K562 (cell line): ENCODE results near the gene ATP5F1C. TPM values are rescaled to one million over a fixed set of nuclear protein-coding genes. Genes with fewer than 3 reads are reported as not detected.

Experiments
- ATAC-seq: fragments of 200-7000 bp; cut with Tn5 transposase; 3 replicates; pipeline ENCODE4 v1.9.1; 2020; ENCODE audit warnings: moderate library complexity
- BruUV-seq: library from RNA; stranded (reverse); fragments of 400-500 nt; replicated peaks from 2 replicates; lab custom pipeline; 2021; lab: Mats Ljungman, UMichigan
- CTCF ChIA-PET: fragments of 300-600 bp; formaldehyde crosslinking; extraction: SDS; loops from one replicate; lab custom pipeline; 2021; ENCODE audit warnings: low intra/inter-chr PET ratio; lab: Yijun Ruan, JAX
- POLR2A ChIA-PET: fragments of 300-600, 350-650 bp; sonication (Branson Sonifier 250); formaldehyde crosslinking; extraction: SDS; loops from one replicate; lab custom pipeline; 2021; ENCODE audit warnings: antibody characterized with exemption, inconsistent platforms; lab: Yijun Ruan, JAX
- DNase-seq, 4 experiments: peaks; one replicate each; pipeline versions ENCODE4 v3.0.0 to v3.0.0-alpha.2; 2011 to 2018; ENCODE audit warnings: low spot score in 3 of 4, mixed read lengths in 3 of 4; ENCODE audit errors: extremely low read depth in 1 of 4
- FAIRE-seq: peaks from 2 replicates; lab custom pipeline; 2011; peaks lifted over from hg19 to GRCh38; lab: Jason Lieb, UNC
- H2AFZ ChIP-seq: 2 replicates; pipeline ENCODE4 v1.6.0; 2011; ENCODE audit warnings: low read depth, low read length, control low read depth, inconsistent platforms
- H3K27ac ChIP-seq: fragments of 200-600 bp; 3 replicates; pipeline ENCODE4 v1.8.0; 2011; ENCODE audit warnings: low read depth, mild to moderate bottlenecking, control low read depth, inconsistent platforms, low read length, moderate library complexity, mixed read lengths; ENCODE audit errors: extremely low read depth
- H3K27me3 ChIP-seq, 2 experiments: fragments of 300-600 bp in 1 of 2; 2 replicates in 1 of 2; 3 replicates in 1 of 2; pipeline versions ENCODE4 v1.6.0 to v1.8.0; 2011; ENCODE audit warnings: inconsistent platforms in 2 of 2, low read length in 2 of 2, mild to moderate bottlenecking in 1 of 2, mixed read lengths in 1 of 2, moderate library complexity in 1 of 2; ENCODE audit not compliant: control insufficient read depth in 2 of 2, insufficient read depth in 2 of 2
- H3K36me3 ChIP-seq: fragments of 300-600 bp; 3 replicates; pipeline ENCODE4 v1.8.0; 2011; ENCODE audit warnings: mild to moderate bottlenecking, low read length, inconsistent platforms; ENCODE audit not compliant: control insufficient read depth, insufficient read depth
- H3K4me1 ChIP-seq, 2 experiments: fragments of 200-600 bp in 1 of 2; replicated peaks in 1 of 2; 2 replicates in 1 of 2; 3 replicates in 1 of 2; pipeline versions ENCODE4 v1.5.1 to v1.8.0; 2011; ENCODE audit warnings: inconsistent platforms in 2 of 2, low read length in 2 of 2, mild to moderate bottlenecking in 1 of 2, mixed read lengths in 1 of 2, moderate library complexity in 1 of 2; ENCODE audit not compliant: control insufficient read depth in 2 of 2, insufficient read depth in 2 of 2
- H3K4me2 ChIP-seq: 2 replicates; pipeline ENCODE4 v1.6.1; 2011; ENCODE audit warnings: low read length, control low read depth, inconsistent platforms, mixed read lengths; ENCODE audit not compliant: insufficient read depth
- H3K4me3 ChIP-seq: fragments of 200-600 bp; sonication (generic), shearing (Covaris generic); 2 replicates; pipeline ENCODE4 v1.5.1; 2016; ENCODE audit warnings: control low read depth, inconsistent platforms
- H3K79me2 ChIP-seq: fragments of 200-600 bp; 3 replicates; pipeline ENCODE4 v1.8.0; 2011; ENCODE audit warnings: low read length, inconsistent platforms; ENCODE audit not compliant: control insufficient read depth, insufficient read depth
- H3K9ac ChIP-seq, 2 experiments: 2 replicates each; pipeline versions ENCODE4 v1.6.0 to v1.6.1; 2011; ENCODE audit warnings: low read depth in 2 of 2, low read length in 2 of 2, control low read depth in 1 of 2, inconsistent platforms in 1 of 2, mild to moderate bottlenecking in 1 of 2, mixed read lengths in 1 of 2; ENCODE audit not compliant: insufficient read depth in 1 of 2
- H3K9me1 ChIP-seq: one replicate; pipeline ENCODE4 v1.6.0; 2011; ENCODE audit warnings: inconsistent platforms, mild to moderate bottlenecking, low read length, moderate library complexity; ENCODE audit not compliant: control insufficient read depth, insufficient read depth
- H3K9me3 ChIP-seq: replicated peaks from 2 replicates; pipeline ENCODE4 v1.5.1; 2011; ENCODE audit warnings: low read depth, low read length, inconsistent platforms; ENCODE audit not compliant: control insufficient read depth, insufficient read depth
- H4K20me1 ChIP-seq: replicated peaks from 2 replicates; pipeline ENCODE4 v1.6.1; 2011; ENCODE audit warnings: low read length, inconsistent platforms, mixed read lengths; ENCODE audit not compliant: control insufficient read depth, insufficient read depth
- BACH1 ChIP-seq: fragments of 200-800 bp; sonication (Bioruptor generic); IDR thresholded peaks from 2 replicates; pipeline ENCODE4 v1.6.1; 2016; ENCODE audit warnings: missing genetic modification characterization, missing compliant biosample characterization
- NFRKB ChIP-seq: fragments of 450-650 bp; IDR thresholded peaks from 2 replicates; pipeline ENCODE4 v1.6.1; 2016; ENCODE audit warnings: low read depth
- ZNF316 ChIP-seq: fragments of 450-650 bp; IDR thresholded peaks from 2 replicates; pipeline ENCODE4 v1.6.1; 2016
- WGBS: fragments of 100-300 bp; shearing (Covaris generic); methylation state at CpG from one replicate; pipeline ENCODE4 v1.1.6; 2016; ENCODE audit warnings: low coverage, mixed read lengths; ENCODE audit not compliant: insufficient coverage; ENCODE audit errors: missing lambda C conversion rate; 5-methylcytosine and 5-hydroxymethylcytosine counted together
- in situ Hi-C: fragments of 300-500 bp; cut with MboI; formaldehyde crosslinking; loops from 4 replicates; pipeline ENCODE4 v1.15.0; 2018; ENCODE audit warnings: inconsistent platforms, mixed read lengths
- intact Hi-C: fragments of 100-400 bp; cut with micrococcal nuclease; formaldehyde crosslinking; loops from 2 replicates; pipeline ENCODE4 v1.14.2; 2022
- polyA plus RNA-seq, 8 experiments: library from polyadenylated mRNA; depleted of rRNA in 4 of 8; stranded (reverse) in 5 of 8; unstranded in 3 of 8; fragments of >200 nt; fragmentation: Nextera tagmentation in 2 of 8; fragmentation: Illumina TruSeq in 1 of 8; extraction: Ambion mirVana in 2 of 8; extraction: Trizol in 1 of 8; gene quantifications; 2 replicates each; pipeline versions ENCODE4 v1.2.1 to v1.2.3, GENCODE V29; 2011 to 2014; ENCODE audit warnings: inconsistent platforms in 1 of 8, missing spikeins in 1 of 8
- total RNA-seq, 7 experiments: library from RNA; depleted of rRNA in 6 of 7; stranded (reverse); fragments of >200 nt in 6 of 7; fragmentation: Illumina TruSeq in 2 of 7; extraction: Trizol in 2 of 7; gene quantifications; 2 replicates each; pipeline versions ENCODE4 v1.2.1 to v1.2.3, GENCODE V29; 2011 to 2021; ENCODE audit warnings: low replicate concordance in 1 of 7

Gene ATP5F1C
- total and polyA plus RNA-seq, 9 of the 15 experiments (the other 6 are each of a cell fraction or from before 2014, with no cell fraction given): 389 to 1,475 (median 559) TPM

DNA sequence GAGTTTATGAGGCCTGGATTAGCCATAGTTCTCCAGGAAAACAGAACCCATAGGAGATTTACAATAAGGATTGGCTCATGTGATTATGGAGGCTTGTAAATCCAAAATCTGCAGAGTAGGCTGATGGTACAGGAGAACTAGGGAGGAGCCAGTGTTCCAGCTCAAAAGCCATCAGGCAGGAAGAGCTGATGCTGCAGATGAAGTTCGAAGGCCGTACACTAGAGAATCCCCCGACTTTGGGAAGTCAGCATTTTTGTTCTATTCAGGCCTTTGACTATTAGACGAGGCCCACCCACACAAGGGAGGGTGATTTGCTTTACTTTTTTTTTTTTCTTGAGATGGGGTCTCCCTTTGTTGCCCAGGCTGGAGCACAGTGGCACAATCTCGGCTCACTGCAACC lies 37.8 kb upstream of the ATP5F1C start:
- intact Hi-C loops (no loop called here), in situ Hi-C loops (no loop called here)
- FAIRE-seq (no peak), DNase-seq (no peak), ATAC-seq (no peak)
- ChIA-PET POLR2A (no interaction called here), CTCF (no interaction called here)
- TF ChIP-seq BACH1 (tag) (no peak), ZNF316 (peak; percentile 26; the same call in 1 of the 2 replicates)
- Histone ChIP-seq H3K27me3 (no peaks in the 10 kb centered on the region), H3K36me3 (peaks cover 19% of the 10 kb centered on the region; the same call in 2 of the 3 replicates), H3K4me3 (no peak overlapping the region), H4K20me1 (no peaks in the 10 kb centered on the region), H3K27ac (no peak overlapping the region), H2AFZ (no peak overlapping the region), H3K9ac (no peak overlapping the region), H3K4me2 (no peak overlapping the region), H3K4me1 (no peaks in the 10 kb centered on the region), H3K9me3 (no peaks in the 10 kb centered on the region), H3K79me2 (no peaks in the 10 kb centered on the region), H3K9me1 (no peaks in the 10 kb centered on the region)
- BruUV-seq: no TSS peak
- WGBS: 77% methylated on average over 4 of the region's 5 CpGs

DNA sequence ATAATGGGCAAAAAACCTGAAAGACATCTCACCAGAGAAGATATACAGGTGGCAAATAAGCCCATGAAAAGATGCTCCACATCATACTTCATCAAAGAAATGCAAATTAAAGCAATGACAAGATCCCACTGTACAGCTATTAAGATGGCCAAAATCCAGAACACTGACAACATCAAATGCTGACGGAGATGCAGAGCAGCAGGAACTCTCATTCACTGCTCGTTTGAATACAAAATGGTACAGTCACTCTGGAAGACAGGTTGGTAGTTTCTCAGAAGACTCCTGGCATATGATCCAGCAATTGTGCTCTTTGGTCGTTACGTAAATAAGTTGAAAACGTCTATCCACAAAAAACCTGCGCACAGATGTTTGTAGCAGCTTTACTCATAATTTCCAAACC lies 35.7 kb upstream of the ATP5F1C start:
- H3K9me1 ChIP-seq: no peaks in the 10 kb centered on the region
- no peak overlapping the region for H2AFZ ChIP-seq
- POLR2A ChIA-PET: interaction anchor here (0.6 kb wide), 1 partner anchor 1510 kb away, joined by 4 read pairs; no protein-coding TSS in a partner anchor
- no peak overlapping the region for H3K27ac ChIP-seq
- no TSS peak for BruUV-seq
- H3K4me3 ChIP-seq: no peak overlapping the region
- no peaks in the 10 kb centered on the region for H3K79me2 ChIP-seq
- no peak overlapping the region for H3K4me2 ChIP-seq
- FAIRE-seq (no peak), DNase-seq (no peak), ATAC-seq (no peak)
- H3K9ac ChIP-seq: no peak overlapping the region
- WGBS: 81% methylated on average over 6 of the region's 6 CpGs
- peaks cover 30% of the 10 kb centered on the region for H3K36me3 ChIP-seq
- H3K27me3 ChIP-seq: no peaks in the 10 kb centered on the region
- H3K9me3 ChIP-seq: no peaks in the 10 kb centered on the region
- H3K4me1 ChIP-seq: no peaks in the 10 kb centered on the region
- no peaks in the 10 kb centered on the region for H4K20me1 ChIP-seq
- CTCF ChIA-PET: no interaction called here
- no peak for TF ChIP-seq NFRKB
- in situ Hi-C loops (no loop called here), intact Hi-C loops (no loop called here)
